ENCODE results near the gene HKDC1.
A peak's percentile ranks its signal among the peaks of the same experiment; 100 is the strongest.

GRCh38 chr10:69222157-69223027, 2.3 kb downstream of the HKDC1 start:
- no peak for TF ChIP-seq EZH2phosphoT487 (IDR thresholded peaks at IDR 0.05; ENCODE audit: borderline replicate concordance)
- TF ChIP-seq, protein P1, sequence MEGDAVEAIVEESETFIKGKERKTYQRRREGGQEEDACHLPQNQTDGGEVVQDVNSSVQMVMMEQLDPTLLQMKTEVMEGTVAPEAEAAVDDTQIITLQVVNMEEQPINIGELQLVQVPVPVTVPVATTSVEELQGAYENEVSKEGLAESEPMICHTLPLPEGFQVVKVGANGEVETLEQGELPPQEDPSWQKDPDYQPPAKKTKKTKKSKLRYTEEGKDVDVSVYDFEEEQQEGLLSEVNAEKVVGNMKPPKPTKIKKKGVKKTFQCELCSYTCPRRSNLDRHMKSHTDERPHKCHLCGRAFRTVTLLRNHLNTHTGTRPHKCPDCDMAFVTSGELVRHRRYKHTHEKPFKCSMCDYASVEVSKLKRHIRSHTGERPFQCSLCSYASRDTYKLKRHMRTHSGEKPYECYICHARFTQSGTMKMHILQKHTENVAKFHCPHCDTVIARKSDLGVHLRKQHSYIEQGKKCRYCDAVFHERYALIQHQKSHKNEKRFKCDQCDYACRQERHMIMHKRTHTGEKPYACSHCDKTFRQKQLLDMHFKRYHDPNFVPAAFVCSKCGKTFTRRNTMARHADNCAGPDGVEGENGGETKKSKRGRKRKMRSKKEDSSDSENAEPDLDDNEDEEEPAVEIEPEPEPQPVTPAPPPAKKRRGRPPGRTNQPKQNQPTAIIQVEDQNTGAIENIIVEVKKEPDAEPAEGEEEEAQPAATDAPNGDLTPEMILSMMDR (conservative IDR thresholded peaks at IDR 0.05; ENCODE audit: low read length), result peak; percentile 87
